Body of pancreas (tissue), 4 donors: ENCODE measurements around the gene AFDN. TPM values are rescaled to one million over a fixed set of nuclear protein-coding genes. Genes with fewer than 3 reads are reported as not detected.

Source experiments
- ATAC-seq: fragments of 150-250 bp; one replicate; pipeline ENCODE4 v1.9.1; 2016
- DNase-seq, 4 donors: peaks; one replicate each; pipeline ENCODE4 v3.0.0-alpha.2; 2019
- H3K27ac ChIP-seq, 4 donors: fragments of 200-600 bp; sonication (generic); 1 replicate in 3 of 4; 2 replicates in 1 of 4; pipeline versions ENCODE4 v1.5.1 to v1.6.1; 2016 to 2019; ENCODE audit warnings: mild to moderate bottlenecking in 1 of 4, mixed read lengths in 1 of 4, moderate library complexity in 1 of 4
- H3K27me3 ChIP-seq, 2 donors: fragments of 200-600 bp; sonication (generic); one replicate each; pipeline ENCODE4 v1.6.0; 2016; ENCODE audit warnings: mild to moderate bottlenecking in 1 of 2
- H3K36me3 ChIP-seq, 2 donors: fragments of 200-600 bp; sonication (generic); replicated peaks in 1 of 2; 2 replicates each; pipeline ENCODE4 v1.5.1; 2016; ENCODE audit warnings: low read depth in 2 of 2; ENCODE audit not compliant: insufficient read depth in 1 of 2
- H3K4me1 ChIP-seq: fragments of 200-600 bp; sonication (generic); one replicate; pipeline ENCODE4 v1.6.0; 2016
- H3K4me3 ChIP-seq, 2 donors: fragments of 200-600 bp; sonication (generic); 1 replicate in 1 of 2; 2 replicates in 1 of 2; pipeline ENCODE4 v1.5.1; 2016 to 2019
- H3K9me3 ChIP-seq, 3 donors: fragments of 200-600 bp; sonication (generic); 1 replicate in 2 of 3; 2 replicates in 1 of 3; pipeline ENCODE4 v1.5.1; 2016
- POLR2A ChIP-seq, 3 donors: fragments of 450-650 bp; IDR thresholded peaks; one replicate each; pipeline ENCODE4 v1.6.1; 2016; ENCODE audit warnings: antibody characterized with exemption in 3 of 3, mild to moderate bottlenecking in 2 of 3
- WGBS, 2 donors: methylation state at CpG; one replicate each; pipeline ENCODE4 v1.1.5; 2017; 5-methylcytosine and 5-hydroxymethylcytosine counted together
- intact Hi-C: fragments of 100-400 bp; cut with DNase I; formaldehyde crosslinking; loops from one replicate; pipeline ENCODE4 v1.15.1; 2023
- total RNA-seq, 2 donors: library from RNA; depleted of rRNA; stranded (reverse); fragments of >200 nt; gene quantifications; one replicate each; pipeline ENCODE4 v1.1.0, GENCODE V29; 2016
- TF ChIP-seq, protein P1 (sequence below), 7 experiments: fragments of 450-650 bp in 4 of 7; fragments of 200-600 bp in 3 of 7; sonication (generic) in 3 of 7; IDR thresholded peaks; one replicate each; pipeline ENCODE4 v1.5.1; 2016 to 2019; ENCODE audit warnings: antibody characterized with exemption in 7 of 7

The AFDN gene
- total RNA-seq, 2 donors from 2014 or later = 160 to 195 TPM

DNA sequence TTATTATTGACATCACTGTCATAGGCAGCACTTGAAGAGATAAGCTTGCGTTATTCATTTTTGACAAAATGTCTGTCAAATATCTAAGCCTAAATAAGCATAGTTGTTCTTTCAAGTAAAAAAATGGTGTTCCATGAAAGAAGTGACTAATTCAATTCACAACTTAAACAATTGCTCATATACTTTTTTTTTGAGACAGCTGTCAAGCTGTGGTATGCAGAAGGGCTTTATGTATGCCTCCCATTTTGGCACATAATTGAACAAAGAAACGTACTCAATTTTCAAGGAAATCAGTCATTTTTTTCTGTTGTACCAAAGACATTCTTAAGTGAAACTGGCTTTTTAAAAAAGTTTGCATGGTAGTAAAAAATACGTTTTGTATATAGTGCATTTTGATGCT, 8.5 kb downstream of the AFDN start:
- ATAC-seq = no peak
- DNase-seq = no peak
- WGBS, 2 donors = 46 to 47% methylated on average over 3 of the region's 3 CpGs
- Histone ChIP-seq H3K36me3 (no peaks in the 10 kb centered on the region), H3K4me3 (no peak overlapping the region), H3K27me3 (no peaks in the 10 kb centered on the region), H3K4me1 (peaks cover 61% of the 10 kb centered on the region), H3K9me3 (no peaks in the 10 kb centered on the region), H3K27ac (peak overlapping the region in 1 of 4 donors; percentile 27)
- TF ChIP-seq, protein P1, sequence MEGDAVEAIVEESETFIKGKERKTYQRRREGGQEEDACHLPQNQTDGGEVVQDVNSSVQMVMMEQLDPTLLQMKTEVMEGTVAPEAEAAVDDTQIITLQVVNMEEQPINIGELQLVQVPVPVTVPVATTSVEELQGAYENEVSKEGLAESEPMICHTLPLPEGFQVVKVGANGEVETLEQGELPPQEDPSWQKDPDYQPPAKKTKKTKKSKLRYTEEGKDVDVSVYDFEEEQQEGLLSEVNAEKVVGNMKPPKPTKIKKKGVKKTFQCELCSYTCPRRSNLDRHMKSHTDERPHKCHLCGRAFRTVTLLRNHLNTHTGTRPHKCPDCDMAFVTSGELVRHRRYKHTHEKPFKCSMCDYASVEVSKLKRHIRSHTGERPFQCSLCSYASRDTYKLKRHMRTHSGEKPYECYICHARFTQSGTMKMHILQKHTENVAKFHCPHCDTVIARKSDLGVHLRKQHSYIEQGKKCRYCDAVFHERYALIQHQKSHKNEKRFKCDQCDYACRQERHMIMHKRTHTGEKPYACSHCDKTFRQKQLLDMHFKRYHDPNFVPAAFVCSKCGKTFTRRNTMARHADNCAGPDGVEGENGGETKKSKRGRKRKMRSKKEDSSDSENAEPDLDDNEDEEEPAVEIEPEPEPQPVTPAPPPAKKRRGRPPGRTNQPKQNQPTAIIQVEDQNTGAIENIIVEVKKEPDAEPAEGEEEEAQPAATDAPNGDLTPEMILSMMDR (IDR thresholded peaks at IDR 0.05) = no peak
- no peak for TF ChIP-seq POLR2A (IDR thresholded peaks at IDR 0.05)
- intact Hi-C loops = no loop called here

DNA sequence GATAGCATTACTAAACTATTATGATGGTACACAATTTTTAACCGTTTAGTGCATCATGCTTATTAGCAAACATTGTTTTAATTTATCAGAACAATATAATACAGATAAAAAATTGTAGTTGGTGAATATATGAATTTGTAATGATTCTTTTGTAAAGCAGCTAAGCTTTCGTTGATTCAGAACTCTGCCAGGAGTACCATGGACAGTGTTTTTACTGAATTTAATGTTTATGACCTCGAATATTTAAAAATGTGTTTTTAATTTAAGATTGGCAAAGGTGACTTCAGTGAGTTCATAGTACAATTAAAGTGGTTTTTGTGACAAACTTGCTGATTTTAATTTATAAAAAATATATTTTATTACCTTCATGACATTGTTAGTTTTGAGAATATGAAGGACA, 10.0 kb downstream of the AFDN start:
- no peak overlapping the region for H3K4me3 ChIP-seq
- H3K27me3 ChIP-seq = no peaks in the 10 kb centered on the region
- intact Hi-C loops = no loop called here
- H3K36me3 ChIP-seq = no peaks in the 10 kb centered on the region
- no peak overlapping the region for H3K27ac ChIP-seq
- H3K9me3 ChIP-seq = no peaks in the 10 kb centered on the region
- DNase-seq = no peak
- no peak for ATAC-seq
- peaks cover 57% of the 10 kb centered on the region for H3K4me1 ChIP-seq
- 55 to 60% methylated on average over 3 of the region's 3 CpGs for WGBS, 2 donors
- TF ChIP-seq, protein P1 (IDR thresholded peaks at IDR 0.05) = no peak
- TF ChIP-seq POLR2A (IDR thresholded peaks at IDR 0.05) = no peak

DNA sequence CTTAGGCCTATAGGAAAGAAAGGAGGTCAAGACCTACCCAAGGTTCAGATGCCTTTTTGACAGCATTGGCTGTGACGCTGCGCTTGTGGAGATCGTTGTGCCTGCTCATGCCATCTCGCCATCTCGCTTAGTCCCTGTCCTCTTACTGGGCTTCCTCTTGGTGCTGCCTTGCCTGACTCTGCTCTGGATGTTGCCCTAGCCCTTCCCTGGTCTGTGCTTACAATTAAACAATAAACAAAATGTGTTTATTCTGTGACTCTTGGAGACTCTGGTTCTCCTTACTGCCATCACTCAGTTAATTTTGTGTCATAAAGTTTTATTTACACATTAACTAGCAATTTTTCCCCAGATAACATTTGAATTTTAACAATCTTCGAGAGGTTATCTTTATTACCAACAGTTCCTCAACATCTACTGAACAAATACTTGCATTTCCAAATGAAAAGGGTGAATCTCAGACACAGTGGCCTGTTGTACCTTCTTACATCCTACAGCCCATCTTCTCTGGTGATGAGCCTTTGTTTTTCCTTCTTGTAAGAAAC, 11.6 kb downstream of the AFDN start:
- Histone ChIP-seq H3K4me1 (peaks cover 58% of the 10 kb centered on the region), H3K27ac (no peak overlapping the region), H3K36me3 (no peaks in the 10 kb centered on the region), H3K27me3 (no peaks in the 10 kb centered on the region), H3K9me3 (no peaks in the 10 kb centered on the region), H3K4me3 (no peak overlapping the region)
- TF ChIP-seq, protein P1 (IDR thresholded peaks at IDR 0.05) = no peak
- TF ChIP-seq POLR2A (IDR thresholded peaks at IDR 0.05) = no peak
- DNase-seq (no peak), ATAC-seq (no peak)
- intact Hi-C loops = no loop called here
- WGBS, 2 donors = 88 to 89% methylated on average over 6 of the region's 6 CpGs

DNA sequence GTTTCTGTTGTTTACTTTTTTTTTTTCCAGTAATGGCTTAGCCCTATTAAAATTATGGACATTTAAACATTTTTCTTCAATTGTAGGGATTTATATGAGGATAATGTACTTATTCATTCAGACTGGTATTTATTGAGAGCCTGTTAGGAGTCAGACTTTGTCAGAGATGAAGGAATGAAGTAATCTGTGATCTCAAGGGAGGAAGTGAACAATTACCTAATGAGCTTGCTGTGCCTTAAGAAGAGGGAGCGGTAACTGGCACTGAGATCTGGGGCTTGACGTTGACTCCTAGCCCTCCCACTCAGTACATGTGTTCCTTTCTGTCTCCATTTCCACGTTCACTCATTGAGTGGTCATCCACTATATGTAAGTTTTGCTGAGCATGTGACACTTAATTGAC, 12.6 kb downstream of the AFDN start:
- Histone ChIP-seq H3K4me1 (peaks cover 58% of the 10 kb centered on the region), H3K27me3 (no peaks in the 10 kb centered on the region), H3K9me3 (no peaks in the 10 kb centered on the region), H3K36me3 (no peaks in the 10 kb centered on the region), H3K27ac (no peak overlapping the region), H3K4me3 (no peak overlapping the region)
- ATAC-seq (no peak), DNase-seq (no peak)
- 69 to 92% methylated on average over 3 of the region's 3 CpGs for WGBS, 2 donors
- no peak for TF ChIP-seq POLR2A (IDR thresholded peaks at IDR 0.05)
- TF ChIP-seq, protein P1 (IDR thresholded peaks at IDR 0.05) = no peak
- intact Hi-C loops = no loop called here

DNA sequence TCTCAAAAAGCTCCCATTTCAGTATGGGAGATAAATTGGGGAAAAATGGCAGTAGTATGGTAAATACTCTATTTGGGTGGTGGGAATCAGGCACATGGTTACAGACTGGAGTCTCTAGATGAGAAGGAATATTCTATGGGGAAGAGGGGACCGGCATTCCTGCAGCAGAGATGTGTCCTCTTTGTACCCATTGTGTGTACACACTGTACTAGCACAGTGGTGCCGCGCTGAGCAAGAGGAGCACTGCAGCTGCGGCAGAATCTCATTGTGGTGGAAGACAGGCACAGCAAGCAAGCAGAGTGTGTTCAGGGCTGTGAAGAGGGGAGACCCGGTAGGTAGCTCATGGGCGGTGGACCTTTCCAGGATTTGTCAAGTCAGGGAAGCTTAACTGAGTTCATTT, 13.0 kb downstream of the AFDN start:
- intact Hi-C loops = no loop called here
- TF ChIP-seq, protein P1 (IDR thresholded peaks at IDR 0.05) = no peak
- TF ChIP-seq POLR2A (IDR thresholded peaks at IDR 0.05) = no peak
- 79 to 83% methylated on average over 6 of the region's 6 CpGs for WGBS, 2 donors
- ATAC-seq (no peak), DNase-seq (no peak)
- Histone ChIP-seq H3K27me3 (no peaks in the 10 kb centered on the region), H3K9me3 (no peaks in the 10 kb centered on the region), H3K27ac (peak overlapping the region in 1 of 4 donors; percentile 6), H3K4me1 (peaks cover 54% of the 10 kb centered on the region), H3K4me3 (no peak overlapping the region), H3K36me3 (no peaks in the 10 kb centered on the region)
